Measurements from ENCODE around the gene SRSF6. TPM values are rescaled to one million over a fixed set of nuclear protein-coding genes. Genes with fewer than 3 reads are reported as not detected.

The SRSF6 gene
- total and polyA plus RNA-seq, 10 of the 15 experiments (the other 5 are each of a cell fraction or from before 2014, with no cell fraction given): 57.2 to 191 (median 108) TPM

- ChIA-PET SMC1A (ENCODE audit: uncharacterized antibody, unreplicated experiment) (interaction anchor here (1.2 kb wide), 1 partner anchor 239 kb away, joined by 3 read pairs; no protein-coding TSS in a partner anchor), POLR2A (no interaction called here), CTCF (interaction anchor here (0.6 to 4.2 kb wide), 8 partner anchors 13 to 737 kb away, joined by 3 to 38 read pairs (median 3); no protein-coding TSS in a partner anchor), RAD21 (ENCODE audit: unreplicated experiment) (interaction anchor here (1.2 kb wide), 1 partner anchor 641 kb away, joined by 3 read pairs; no protein-coding TSS in a partner anchor)
- no peaks in the 10 kb centered on the region for H3K27me3 ChIP-seq (replicated peaks in 1 of 2; ENCODE audit: control insufficient read depth in 2 of 2, insufficient read depth in 2 of 2, low read length in 1 of 2)
- in situ Hi-C loops (cut with MboI): loop anchor here (5.0 kb wide), 3 partner anchors 235 to 740 kb away; no protein-coding TSS in a partner anchor
- no peaks in the 10 kb centered on the region for H4K20me1 ChIP-seq (ENCODE audit: control insufficient read depth, insufficient read depth)
- BruUV-seq (replicated peaks): no TSS peak
- no peak overlapping the region for H3K4me2 ChIP-seq (ENCODE audit: control insufficient read depth, insufficient read depth)
- 64% methylated on average over 15 of the region's 15 CpGs for WGBS (ENCODE audit: insufficient coverage, insufficient replicate concordance, low lambda C conversion rate, missing lambda C conversion rate)
- no peak overlapping the region for H2AFZ ChIP-seq (ENCODE audit: control insufficient read depth, low read depth, low read length)
- FAIRE-seq (no peak), ATAC-seq (no peak), DNase-seq (ENCODE audit: low read depth, low spot score) (no peak)
- no peak overlapping the region for H3K4me3 ChIP-seq
- no peak overlapping the region for H3K27ac ChIP-seq (ENCODE audit: control insufficient read depth, insufficient read depth)
- intact Hi-C loops (cut with micrococcal nuclease; ENCODE audit: unreplicated experiment): no loop called here
- H3K4me1 ChIP-seq (ENCODE audit: control insufficient read depth, insufficient read depth, low read length): peaks cover 3% of the 10 kb centered on the region; the same call in 1 of the 2 replicates
- no peak overlapping the region for H3K9ac ChIP-seq (ENCODE audit: control insufficient read depth, insufficient read depth, low read length)
- no peaks in the 10 kb centered on the region; the same call in 2 of the 3 replicates for H3K9me3 ChIP-seq (replicated peaks; ENCODE audit: control insufficient read depth, insufficient read depth, low read length)
- H3K36me3 ChIP-seq (ENCODE audit: control insufficient read depth in 2 of 2, insufficient read depth in 2 of 2, low read length in 1 of 2): no peaks in the 10 kb centered on the region
- no peaks in the 10 kb centered on the region for H3K79me2 ChIP-seq (ENCODE audit: control insufficient read depth, insufficient read depth, low read length)
- TF ChIP-seq ZNF24 (IDR thresholded peaks at IDR 0.05) (no peak), YY1 (IDR thresholded peaks at IDR 0.05; ENCODE audit: low read depth, low read length) (no peak), MEF2B (IDR thresholded peaks at IDR 0.05; ENCODE audit: partially characterized antibody, poor library complexity, severe bottlenecking) (no peak), RCOR1 (conservative IDR thresholded peaks at IDR 0.05; ENCODE audit: low read depth, low read length) (no peak), ATF3 (IDR thresholded peaks at IDR 0.05; ENCODE audit: borderline replicate concordance, extremely low read depth, low read depth, low read length) (no peak), HSF1 (IDR thresholded peaks at IDR 0.05; ENCODE audit: low read depth, low read length) (no peak), MEF2A (IDR thresholded peaks at IDR 0.05; ENCODE audit: insufficient read depth, low read depth, low read length) (no peak), PRDM15 (CRISPR knock-in tag; IDR thresholded peaks at IDR 0.05) (no peak), ZNF687 (IDR thresholded peaks at IDR 0.05) (no peak)
Measured at GRCh38 chr20:43452404-43453126, 5.1 kb upstream of the SRSF6 start.
